GM12892 (cell line): ENCODE results near the gene PACSIN1.

ENCODE experiments used
- POLR2A ChIP-seq: IDR thresholded peaks from 2 replicates; pipeline ENCODE4 v1.6.1; 2011; ENCODE audit warnings: low read depth, low read length, control low read depth
- POLR2AphosphoS5 ChIP-seq: IDR thresholded peaks from 2 replicates; pipeline ENCODE4 v1.6.1; 2011; ENCODE audit warnings: low read depth, low read length, control low read depth

DNA sequence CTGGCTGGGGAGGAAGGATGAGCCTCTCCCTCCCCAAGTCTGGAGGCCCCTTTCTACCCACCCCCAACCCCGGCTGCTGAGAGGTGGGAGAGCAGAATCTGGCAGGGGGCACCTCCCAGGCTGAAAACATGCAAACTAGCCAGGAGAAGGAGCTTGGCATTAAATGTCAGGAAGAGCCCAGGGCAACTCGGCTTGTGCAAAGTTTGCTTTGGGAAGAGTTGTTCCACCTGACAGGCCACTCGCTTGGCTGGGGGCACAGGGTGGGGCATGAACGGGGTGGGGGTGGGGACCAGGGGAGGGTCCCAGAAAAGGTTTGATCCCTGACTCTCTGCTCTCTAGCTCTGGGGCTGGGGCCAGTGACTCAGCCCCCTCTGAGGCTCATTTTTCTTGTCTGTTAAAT, 87.3 kb downstream of the PACSIN1 start:
- TF ChIP-seq POLR2A, result no peak
- TF ChIP-seq POLR2AphosphoS5, result no peak
